Endodermal cell (in vitro differentiated cells): ENCODE measurements around the gene STRADA. TPM values are rescaled to one million over a fixed set of nuclear protein-coding genes. Genes with fewer than 3 reads are reported as not detected.

Experiments used
- DNase-seq: peaks from one replicate; pipeline ENCODE4 v3.0.0-alpha.2; 2017
- H3K27ac ChIP-seq: 2 replicates; pipeline ENCODE4 v1.5.1; 2013; ENCODE audit warnings: mild to moderate bottlenecking, low read depth, low read length, moderate library complexity
- H3K27me3 ChIP-seq: 2 replicates; pipeline ENCODE4 v1.6.1; 2013; ENCODE audit warnings: mild to moderate bottlenecking, low read length, moderate library complexity; ENCODE audit not compliant: insufficient read depth, control insufficient read depth, poor library complexity, severe bottlenecking
- H3K36me3 ChIP-seq: 2 replicates; pipeline ENCODE4 v1.7.0; 2013; ENCODE audit warnings: mild to moderate bottlenecking, low read length, moderate library complexity; ENCODE audit not compliant: control insufficient read depth, insufficient read depth
- H3K4me1 ChIP-seq: one replicate; pipeline ENCODE4 v1.7.0; 2013; ENCODE audit warnings: low read length; ENCODE audit not compliant: control insufficient read depth, insufficient read depth
- H3K4me3 ChIP-seq: 2 replicates; pipeline ENCODE4 v1.5.1; 2013; ENCODE audit warnings: mild to moderate bottlenecking, low read length, moderate library complexity
- H3K9ac ChIP-seq: 2 replicates; pipeline ENCODE4 v1.6.1; 2013; ENCODE audit warnings: mild to moderate bottlenecking, low read length, moderate library complexity; ENCODE audit not compliant: poor library complexity, severe bottlenecking; ENCODE audit errors: extremely low read depth
- H3K9me3 ChIP-seq: 2 replicates; pipeline ENCODE4 v1.6.1; 2013; ENCODE audit warnings: mild to moderate bottlenecking, low read length, moderate library complexity; ENCODE audit not compliant: control insufficient read depth
- H3K27ac Mint-ChIP-seq: 2 replicates; pipeline ENCODE4 v1.8.0; 2020; ENCODE audit warnings: mixed read lengths
- H3K27me3 Mint-ChIP-seq: 2 replicates; pipeline ENCODE4 v1.8.0; 2021; ENCODE audit warnings: mild to moderate bottlenecking, mixed read lengths; ENCODE audit not compliant: insufficient read depth
- H3K36me3 Mint-ChIP-seq: 2 replicates; pipeline ENCODE4 v1.8.0; 2020; ENCODE audit warnings: low read depth, mixed read lengths
- H3K4me1 Mint-ChIP-seq: 2 replicates; pipeline ENCODE4 v1.8.0; 2020; ENCODE audit warnings: mixed read lengths
- H3K4me3 Mint-ChIP-seq: 2 replicates; pipeline ENCODE4 v1.8.0; 2020; ENCODE audit warnings: mild to moderate bottlenecking, moderate library complexity, mixed read lengths
- H3K9me3 Mint-ChIP-seq: 2 replicates; pipeline ENCODE4 v1.8.0; 2020; ENCODE audit warnings: mild to moderate bottlenecking, mixed read lengths
- CTCF ChIP-seq: fragments of 200-600 bp; sonication (generic); conservative IDR thresholded peaks from 2 replicates; pipeline ENCODE4 v1.5.0; 2021; ENCODE audit warnings: antibody characterized with exemption, mild to moderate bottlenecking
- WGBS, 2 experiments: methylation state at CpG; one replicate each; pipeline versions ENCODE4 v1.1.5 to v1.1.7; 2013; ENCODE audit warnings: missing lambda C conversion rate in 2 of 2, mixed read lengths in 1 of 2; ENCODE audit not compliant: insufficient coverage in 1 of 2, insufficient read length in 1 of 2; 5-methylcytosine and 5-hydroxymethylcytosine counted together
- total RNA-seq, 2 donors: library from RNA; stranded (reverse); fragmentation: NEBNext Ultra II Directional in 1 of 2; extraction: Animal tissue kit (Norgen Biotek cat#: 25700) in 1 of 2; gene quantifications; 2 replicates in 1 of 2; 3 replicates in 1 of 2; pipeline ENCODE4 v1.2.1, GENCODE V29; 2021

The STRADA gene
- total RNA-seq, 2 donors from 2014 or later = 49.7 to 73.1 TPM

- Histone ChIP-seq H3K36me3 (peaks cover 23% of the 10 kb centered on the region), H3K9ac (no peak overlapping the region), H3K4me3 (no peak overlapping the region), H3K9me3 (no peaks in the 10 kb centered on the region), H3K27ac (no peak overlapping the region), H3K4me1 (no peaks in the 10 kb centered on the region), H3K27me3 (no peaks in the 10 kb centered on the region)
- H3K4me3 Mint-ChIP-seq = no peak overlapping the region
- no peaks in the 10 kb centered on the region for H3K9me3 Mint-ChIP-seq
- H3K4me1 Mint-ChIP-seq = no peaks in the 10 kb centered on the region
- WGBS, 2 experiments = 82 to 95% methylated on average over 4 to 5 of the region's 5 CpGs
- H3K36me3 Mint-ChIP-seq = peaks cover 51% of the 10 kb centered on the region
- no peak for DNase-seq
- no peak overlapping the region for H3K27ac Mint-ChIP-seq
- H3K27me3 Mint-ChIP-seq = no peaks in the 10 kb centered on the region
- TF ChIP-seq CTCF = no peak
These were observed 75.9 kb downstream of the STRADA start for GRCh38 chr17:63665527-63666214.

DNA sequence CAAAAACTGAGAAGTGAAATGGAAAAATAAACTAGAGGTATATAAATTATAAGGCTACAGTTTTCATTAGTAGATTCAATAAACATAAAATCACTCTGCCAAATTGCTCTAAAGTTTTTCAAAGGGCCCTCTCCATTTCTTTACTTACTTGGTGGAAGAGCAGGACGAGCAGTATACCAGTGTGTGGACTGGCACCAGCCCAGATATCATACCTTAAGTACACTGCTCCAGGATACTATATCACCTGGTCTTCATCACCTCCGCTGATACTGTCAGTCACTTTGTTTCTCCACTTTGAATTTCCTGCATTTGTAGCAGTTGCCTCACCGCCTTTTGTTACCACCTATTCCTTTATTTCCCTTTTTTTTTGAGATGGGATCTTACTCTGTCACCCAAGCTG lies 81.7 kb downstream of the STRADA start:
- H3K36me3 Mint-ChIP-seq = peaks cover 40% of the 10 kb centered on the region
- H3K4me1 Mint-ChIP-seq = no peaks in the 10 kb centered on the region
- no peaks in the 10 kb centered on the region for H3K27me3 Mint-ChIP-seq
- no peak overlapping the region for H3K27ac Mint-ChIP-seq
- no peak for TF ChIP-seq CTCF
- H3K4me3 Mint-ChIP-seq = no peak overlapping the region
- Histone ChIP-seq H3K4me3 (no peak overlapping the region), H3K9me3 (no peaks in the 10 kb centered on the region), H3K4me1 (no peaks in the 10 kb centered on the region), H3K27ac (no peak overlapping the region), H3K36me3 (peaks cover 32% of the 10 kb centered on the region), H3K9ac (no peak overlapping the region), H3K27me3 (no peaks in the 10 kb centered on the region)
- no peak for DNase-seq
- H3K9me3 Mint-ChIP-seq = no peaks in the 10 kb centered on the region
- 89 to 100% methylated on average over 3 of the region's 3 CpGs for WGBS, 2 experiments

DNA sequence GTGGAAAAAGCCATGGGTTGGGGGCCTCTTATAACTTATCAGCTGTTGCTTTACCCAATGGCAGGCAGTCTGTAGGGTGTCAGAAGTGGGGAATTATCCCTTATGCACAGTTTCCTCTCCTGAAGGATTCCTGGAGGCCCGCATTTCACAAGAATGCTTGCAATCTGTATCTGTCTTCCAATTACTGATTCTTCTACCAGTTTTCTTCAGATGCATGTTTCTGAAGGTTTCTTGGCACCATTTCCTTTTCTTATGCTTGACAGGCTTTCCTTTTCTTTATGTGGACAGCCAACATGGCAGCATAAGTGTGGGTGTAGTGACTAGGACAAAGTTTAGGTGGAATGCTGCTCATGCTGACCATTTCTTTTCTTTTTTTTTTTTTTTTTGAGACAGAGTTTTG lies 83.2 kb downstream of the STRADA start:
- Mint-ChIP-seq H3K27me3 (no peaks in the 10 kb centered on the region), H3K4me3 (no peak overlapping the region), H3K27ac (no peak overlapping the region), H3K9me3 (no peaks in the 10 kb centered on the region), H3K4me1 (no peaks in the 10 kb centered on the region), H3K36me3 (peaks cover 34% of the 10 kb centered on the region)
- Histone ChIP-seq H3K27ac (no peak overlapping the region), H3K9me3 (no peaks in the 10 kb centered on the region), H3K36me3 (peaks cover 30% of the 10 kb centered on the region), H3K9ac (no peak overlapping the region), H3K4me3 (no peak overlapping the region), H3K27me3 (no peaks in the 10 kb centered on the region), H3K4me1 (no peaks in the 10 kb centered on the region)
- 88 to 97% methylated on average over 1 of the region's 1 CpG for WGBS, 2 experiments
- no peak for TF ChIP-seq CTCF
- DNase-seq = no peak
